HG02885 (cell line): ENCODE results near the gene HPCAL1.

Experiments
- ATAC-seq: cut with Tn5 transposase; IDR thresholded peaks from one replicate; pipeline ENCODE4 v1.9.1; 2021; ENCODE audit warnings: mild to moderate bottlenecking; ENCODE audit not compliant: unreplicated experiment, poor library complexity

HPCAL1 gene

DNA sequence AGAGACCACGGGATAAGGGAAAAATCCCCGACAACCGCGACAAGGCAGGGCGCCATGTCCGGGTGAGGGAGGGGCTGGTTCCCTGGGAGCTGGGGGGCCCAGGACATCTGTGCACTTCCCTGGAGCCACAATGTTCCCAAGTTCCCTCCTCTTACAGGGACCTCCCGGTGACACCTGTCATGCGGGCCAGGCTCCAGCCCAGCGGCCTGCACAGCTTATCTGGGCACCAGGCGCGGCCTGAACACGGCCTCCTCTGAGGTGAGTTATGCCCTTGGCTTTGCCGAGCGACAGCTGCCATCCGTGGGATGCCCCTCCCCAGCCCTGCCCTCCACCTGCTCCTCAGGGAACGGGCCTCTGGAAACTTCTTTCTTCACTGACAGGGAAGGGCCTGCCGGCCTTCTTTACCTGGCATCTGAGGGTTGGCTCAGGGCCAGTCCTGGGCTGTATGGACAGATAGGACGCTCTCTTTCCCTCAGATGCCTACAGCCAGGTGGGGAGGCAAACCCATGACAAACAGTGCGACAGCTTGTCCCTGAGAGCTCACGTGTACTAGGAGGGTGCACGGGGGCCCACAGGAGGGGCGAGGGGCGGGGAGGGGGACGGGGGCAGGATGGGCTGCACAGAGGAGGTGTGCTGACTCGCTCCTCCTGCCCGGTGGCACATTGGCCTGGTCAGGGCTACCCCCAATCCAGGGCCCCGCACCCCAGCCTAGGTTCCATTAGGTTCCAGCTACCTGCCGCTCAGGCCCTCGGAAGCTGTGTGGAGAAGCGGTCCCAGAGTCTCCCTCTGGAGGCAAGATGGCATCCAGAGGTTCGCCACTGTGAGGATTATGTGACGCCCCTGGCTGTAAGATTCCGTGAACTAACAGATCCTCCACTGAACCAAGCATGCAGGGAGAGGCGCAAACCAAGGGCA, 34.9 kb upstream of the HPCAL1 start:
- ATAC-seq, result no peak

DNA sequence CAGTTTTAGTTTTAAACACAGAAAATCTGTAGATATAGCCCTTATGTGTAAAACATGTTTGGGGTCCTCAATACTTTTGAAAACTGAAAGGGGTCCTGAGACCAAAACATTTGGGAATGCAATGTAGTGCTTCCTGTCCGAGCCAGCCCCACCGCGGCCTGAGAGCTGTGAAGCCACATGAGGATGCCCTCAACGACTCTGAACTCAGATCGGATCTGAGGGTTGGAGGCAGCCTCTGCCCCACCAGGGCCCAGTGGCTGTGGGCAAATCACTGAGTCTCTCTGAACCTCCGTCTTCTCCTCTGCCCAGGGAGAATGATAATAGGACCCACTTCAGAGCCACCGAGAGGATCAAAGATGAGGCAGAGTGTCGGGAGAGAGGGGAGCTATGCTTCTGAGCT, 33.4 kb upstream of the HPCAL1 start:
- ATAC-seq, result no peak

GRCh38 chr2:10269711-10270610, 32.7 kb upstream of the HPCAL1 start:
- ATAC-seq, result no peak

DNA sequence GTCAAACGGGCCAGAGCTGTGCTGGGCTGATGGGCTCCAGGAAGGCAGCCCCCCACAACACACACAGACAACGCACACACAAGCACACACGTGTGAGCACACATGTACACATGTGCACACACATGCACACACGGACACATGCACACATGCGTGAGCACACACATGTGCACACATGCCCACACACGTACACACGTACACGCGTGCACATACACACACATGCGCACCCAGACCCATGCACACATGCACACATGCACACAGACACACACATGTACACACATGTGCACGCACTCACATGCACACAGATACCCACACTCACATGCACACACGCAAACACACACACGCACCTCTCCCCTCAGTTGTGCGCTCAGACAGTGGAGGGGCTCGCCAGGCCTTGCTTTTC, 31.2 kb upstream of the HPCAL1 start:
- ATAC-seq, result no peak

DNA sequence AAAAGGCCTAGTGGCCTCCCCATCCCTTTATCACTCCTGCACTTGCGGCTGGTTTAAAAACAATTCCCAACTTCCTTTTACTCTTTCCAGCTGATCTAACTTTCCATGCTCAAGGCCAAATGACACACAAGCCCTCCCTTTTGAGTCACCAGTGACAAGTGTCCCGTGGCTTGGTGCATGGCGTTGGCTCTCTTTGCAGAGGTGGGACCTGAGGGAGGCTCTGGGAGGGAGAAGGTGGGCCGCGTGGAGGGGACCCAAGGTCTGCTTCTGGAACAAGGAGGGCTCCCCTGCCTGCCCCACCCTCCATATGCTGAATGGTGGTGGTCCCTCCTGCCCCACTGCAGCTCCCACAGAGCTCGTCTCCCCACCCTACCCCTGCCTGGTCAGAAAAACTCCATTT, 30.8 kb upstream of the HPCAL1 start:
- ATAC-seq, result no peak

DNA sequence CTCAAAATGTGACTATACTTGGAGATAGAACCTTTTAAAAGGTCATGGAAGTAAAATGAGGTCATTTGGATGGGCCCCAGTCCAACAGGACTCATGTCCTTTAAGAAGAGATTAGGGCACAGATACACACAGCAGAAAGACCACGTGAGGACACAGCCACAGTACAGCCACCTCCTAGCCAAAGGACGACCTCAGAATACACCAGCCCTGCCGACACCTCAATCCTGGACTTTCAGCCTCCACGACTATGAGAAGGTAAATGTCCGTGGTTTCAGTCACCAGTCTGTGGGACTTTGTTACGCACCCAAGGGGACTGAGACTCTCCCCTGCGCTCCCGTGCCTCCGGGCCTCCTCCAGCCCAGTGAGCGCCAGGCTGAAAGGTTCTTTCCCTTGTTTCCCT, 30.2 kb upstream of the HPCAL1 start:
- ATAC-seq, result no peak

- no peak for ATAC-seq
Observed at GRCh38 chr2:10273215-10274175, 29.2 kb upstream of the HPCAL1 start.

- ATAC-seq, result no peak
Observed at GRCh38 chr2:10274376-10274775, 28.3 kb upstream of the HPCAL1 start.

DNA sequence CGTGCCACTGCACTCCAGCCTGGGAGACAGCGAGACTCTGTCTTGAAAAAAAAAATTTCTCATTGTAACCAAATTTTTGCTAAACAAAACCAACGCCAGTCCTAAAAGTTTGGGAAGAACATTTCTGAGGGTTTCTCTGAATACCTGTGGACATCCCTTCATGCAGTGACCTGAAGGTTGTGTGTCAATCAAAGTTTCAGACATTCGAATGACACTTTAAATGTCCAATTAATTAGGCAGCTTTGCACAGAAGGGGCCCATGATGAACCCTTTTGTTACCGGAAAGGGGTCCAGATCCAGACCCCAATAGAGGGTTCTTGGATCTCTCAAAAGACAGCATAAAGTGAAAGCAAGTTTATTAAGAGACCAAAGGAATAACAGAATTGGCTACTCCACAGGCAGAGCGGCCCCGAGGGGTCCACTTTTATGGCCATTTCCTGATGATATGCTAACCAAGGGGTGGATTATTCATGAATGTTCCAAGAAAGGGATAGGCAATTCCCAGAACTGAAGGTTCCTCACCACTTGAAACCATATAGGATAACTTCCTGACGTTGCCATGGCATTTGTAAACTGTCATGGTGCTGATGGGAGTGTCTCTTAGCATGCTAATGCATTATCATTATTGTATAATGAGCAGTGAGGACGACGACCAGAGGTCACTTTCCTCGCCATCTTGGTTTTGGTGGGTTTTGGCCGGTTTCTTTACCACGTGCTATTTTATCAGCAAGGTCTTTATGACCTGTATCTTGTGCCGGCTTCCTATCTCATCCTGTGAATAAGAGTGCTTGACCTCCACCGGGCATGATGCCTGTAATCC, 27.5 kb upstream of the HPCAL1 start:
- ATAC-seq, result no peak

DNA sequence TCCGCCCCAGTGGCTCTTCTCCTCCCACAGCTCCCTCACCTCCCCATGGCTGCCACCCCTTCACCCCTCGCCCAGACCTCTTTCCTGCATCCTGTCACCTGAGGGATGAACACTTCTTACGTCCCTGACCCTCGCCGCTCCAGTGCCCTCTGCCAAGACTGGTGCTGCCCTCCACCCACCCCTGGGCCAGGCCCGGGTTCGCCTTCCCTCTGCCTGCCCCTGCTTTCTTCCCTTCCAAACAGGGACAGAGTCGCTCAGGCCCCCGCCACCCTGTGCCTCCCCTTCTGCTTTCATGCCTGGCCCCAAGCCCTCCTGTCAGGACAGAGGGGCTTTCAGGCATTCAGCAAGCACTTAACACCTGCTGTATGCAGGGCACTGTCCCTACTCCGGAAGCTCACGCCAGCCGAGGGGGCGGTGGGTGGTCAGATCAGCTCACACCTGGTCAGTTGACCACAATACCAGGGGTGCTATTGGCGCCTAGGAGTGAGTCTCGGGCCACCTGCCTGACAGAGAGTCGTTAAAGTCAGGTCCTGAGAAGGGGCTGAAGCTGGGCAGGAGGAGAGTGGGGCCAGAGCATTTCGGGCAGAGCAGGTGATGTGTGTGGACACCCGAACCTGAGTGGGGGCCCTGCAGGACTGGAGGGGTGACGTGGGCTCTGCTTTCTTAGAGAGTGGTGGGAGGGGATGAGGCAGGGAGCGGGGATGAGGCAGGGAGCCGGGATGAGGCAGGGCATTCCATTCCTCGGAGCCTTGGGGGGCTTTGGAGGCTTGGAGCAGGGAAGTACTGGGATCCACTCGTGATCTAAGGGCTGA, 26.0 kb upstream of the HPCAL1 start:
- no peak for ATAC-seq

DNA sequence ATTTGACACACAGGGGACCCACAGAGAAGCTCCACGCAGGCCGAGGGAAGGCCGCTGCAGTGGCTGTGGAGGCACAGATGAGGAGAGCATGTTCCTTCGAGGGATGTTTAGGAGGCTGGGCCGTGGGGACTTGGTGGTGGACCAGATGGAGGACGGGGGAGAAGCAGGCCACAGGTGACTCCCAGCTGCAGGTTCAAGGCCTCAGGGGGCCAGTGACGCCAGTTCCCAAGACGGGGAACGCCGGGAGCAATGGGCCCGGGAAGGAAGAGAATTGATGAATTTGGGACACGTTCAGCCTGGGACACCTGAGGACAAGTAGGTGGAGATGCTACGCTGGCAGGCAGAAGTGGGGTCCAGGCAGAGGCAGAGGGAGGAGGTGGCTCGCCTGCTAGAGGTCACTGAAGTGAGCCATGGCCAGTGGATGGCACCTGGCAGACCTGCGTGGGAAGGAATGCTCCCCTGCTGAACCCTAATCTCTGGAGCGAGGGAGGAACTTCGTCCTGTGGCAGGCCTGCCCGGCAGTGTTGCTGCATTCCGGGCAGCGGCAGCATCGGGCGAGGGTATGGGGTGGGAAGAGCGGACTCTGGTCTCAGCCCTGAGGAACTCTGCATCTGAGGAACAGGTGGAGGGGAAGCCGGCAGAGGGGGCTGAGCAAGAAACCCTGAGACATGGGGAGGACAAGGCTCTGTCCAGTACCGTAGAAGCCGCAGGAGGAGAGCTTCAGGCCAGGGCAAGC, 25.2 kb upstream of the HPCAL1 start:
- no peak for ATAC-seq

GRCh38 chr2:10278029-10278762, 24.5 kb upstream of the HPCAL1 start:
- no peak for ATAC-seq

DNA sequence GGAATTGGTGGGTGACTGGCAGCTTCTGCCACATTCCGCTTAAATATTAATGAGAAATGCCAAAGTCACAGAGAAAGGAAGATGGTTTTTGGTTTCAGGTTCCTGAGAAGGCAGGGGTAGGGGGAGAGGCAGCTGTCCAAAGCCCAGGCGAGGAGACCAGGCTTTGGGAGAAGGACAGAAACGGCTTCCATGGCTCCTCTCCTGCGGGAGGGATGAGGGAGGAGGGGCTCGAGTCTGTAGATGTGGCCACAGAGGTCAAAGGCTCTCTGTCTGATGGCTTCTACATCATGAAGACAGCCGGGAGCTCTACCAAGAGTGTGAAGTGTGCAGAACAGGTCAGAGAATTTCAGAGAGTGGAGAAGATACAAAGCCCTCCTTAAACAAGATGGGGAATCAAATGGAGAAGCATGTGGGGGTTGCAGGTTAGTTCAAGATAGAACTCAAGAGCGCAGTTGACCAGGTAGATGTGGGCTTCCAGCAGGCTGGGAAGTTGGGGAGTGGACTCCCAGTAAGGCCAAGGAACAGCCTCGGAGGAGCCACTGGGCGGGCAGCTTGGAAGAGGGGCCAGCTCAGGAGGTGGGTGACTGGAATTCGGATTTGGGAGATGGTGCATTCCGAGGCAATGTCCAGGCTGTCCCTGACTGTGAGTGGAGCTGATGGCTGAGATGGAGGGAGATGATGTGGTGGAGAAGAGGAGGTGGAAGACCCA, 23.8 kb upstream of the HPCAL1 start:
- ATAC-seq, result no peak

DNA sequence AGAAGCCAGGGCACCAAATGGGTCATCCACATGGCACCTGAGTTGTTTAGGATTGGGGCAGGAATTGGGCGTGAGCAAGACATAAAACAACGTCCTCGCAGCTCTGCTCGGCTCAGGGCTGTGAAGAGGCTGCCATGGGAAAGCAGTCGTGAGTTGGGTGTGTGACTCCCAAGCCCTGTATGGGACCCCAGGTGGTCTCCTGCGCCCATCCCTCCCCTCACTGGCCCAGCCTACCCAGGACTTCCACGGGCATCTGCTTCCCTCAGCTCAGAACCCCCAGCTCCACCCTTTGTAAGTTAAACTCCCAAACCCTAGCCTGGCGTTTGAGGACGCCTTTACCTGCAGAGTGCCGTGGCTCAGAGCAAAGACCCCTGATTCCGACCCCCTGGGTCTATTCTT, 23.2 kb upstream of the HPCAL1 start:
- no peak for ATAC-seq

- no peak for ATAC-seq
Observed at GRCh38 chr2:10279946-10280463, 22.7 kb upstream of the HPCAL1 start.

DNA sequence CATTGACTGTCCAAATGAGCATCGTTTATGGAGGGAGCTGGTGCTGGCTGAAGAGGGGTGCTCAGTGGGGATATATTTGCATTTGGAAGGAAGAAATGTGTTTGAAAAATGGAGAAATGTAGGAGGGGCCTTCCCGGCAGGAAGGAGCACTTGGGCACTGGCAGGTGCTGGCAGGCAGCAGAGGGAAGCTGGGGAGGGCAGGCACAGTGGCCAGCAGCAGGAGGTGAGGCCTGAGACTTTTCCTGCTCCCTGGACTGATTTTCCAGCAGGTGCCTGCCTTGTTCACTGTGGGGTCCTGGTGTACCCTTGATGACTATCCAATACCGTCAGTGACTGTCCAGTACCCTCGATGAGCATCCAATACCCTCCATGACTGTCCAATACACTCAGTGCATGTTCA, 20.8 kb upstream of the HPCAL1 start:
- no peak for ATAC-seq
